CMK (cell line): Measurements from ENCODE around the gene CD6.

Experiments
- DNase-seq: peaks from one replicate; pipeline ENCODE4 v3.0.0-alpha.2; 2010; ENCODE audit warnings: low read depth

The CD6 gene

DNA sequence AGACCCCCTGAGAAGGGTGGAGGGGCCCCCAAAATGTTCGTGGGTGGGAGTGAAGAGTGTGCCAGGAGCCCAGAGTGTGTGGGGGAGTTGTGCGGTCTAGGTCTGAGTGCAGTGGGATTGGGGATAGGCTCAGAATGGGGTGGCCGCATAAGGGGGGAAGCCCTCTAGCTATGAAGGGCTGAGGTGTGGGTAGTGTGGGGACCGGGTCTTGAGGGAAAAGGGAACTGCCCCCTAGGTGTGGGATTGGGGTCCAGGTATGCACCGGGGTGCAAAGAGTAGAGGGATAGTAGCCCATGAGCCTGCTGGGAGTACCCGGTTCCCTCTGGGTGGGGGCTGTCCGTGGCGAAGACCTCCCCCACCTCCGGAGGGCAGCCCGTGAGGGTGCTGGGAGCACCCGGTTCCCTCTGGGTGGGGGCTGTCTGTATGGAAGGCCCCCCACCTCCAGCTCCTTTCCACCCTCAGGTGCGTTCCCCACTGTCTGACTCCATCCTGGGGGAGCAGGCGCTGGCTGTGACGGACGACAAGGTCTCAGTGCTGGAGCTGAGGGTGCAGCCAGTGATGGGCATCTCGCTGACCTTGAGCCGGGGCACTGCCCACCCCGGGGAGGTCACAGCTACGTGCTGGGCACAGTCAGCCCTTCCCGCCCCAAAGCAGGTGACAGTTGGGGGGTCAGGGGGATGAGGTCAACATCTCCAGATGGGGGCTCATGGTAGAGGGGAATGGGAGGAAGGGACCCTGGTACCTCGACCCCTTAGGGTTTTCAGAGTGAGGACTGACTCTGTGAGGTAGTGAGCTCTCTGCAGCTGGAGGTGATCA, 36.5 kb upstream of the CD6 start:
- DNase-seq = no peak

DNA sequence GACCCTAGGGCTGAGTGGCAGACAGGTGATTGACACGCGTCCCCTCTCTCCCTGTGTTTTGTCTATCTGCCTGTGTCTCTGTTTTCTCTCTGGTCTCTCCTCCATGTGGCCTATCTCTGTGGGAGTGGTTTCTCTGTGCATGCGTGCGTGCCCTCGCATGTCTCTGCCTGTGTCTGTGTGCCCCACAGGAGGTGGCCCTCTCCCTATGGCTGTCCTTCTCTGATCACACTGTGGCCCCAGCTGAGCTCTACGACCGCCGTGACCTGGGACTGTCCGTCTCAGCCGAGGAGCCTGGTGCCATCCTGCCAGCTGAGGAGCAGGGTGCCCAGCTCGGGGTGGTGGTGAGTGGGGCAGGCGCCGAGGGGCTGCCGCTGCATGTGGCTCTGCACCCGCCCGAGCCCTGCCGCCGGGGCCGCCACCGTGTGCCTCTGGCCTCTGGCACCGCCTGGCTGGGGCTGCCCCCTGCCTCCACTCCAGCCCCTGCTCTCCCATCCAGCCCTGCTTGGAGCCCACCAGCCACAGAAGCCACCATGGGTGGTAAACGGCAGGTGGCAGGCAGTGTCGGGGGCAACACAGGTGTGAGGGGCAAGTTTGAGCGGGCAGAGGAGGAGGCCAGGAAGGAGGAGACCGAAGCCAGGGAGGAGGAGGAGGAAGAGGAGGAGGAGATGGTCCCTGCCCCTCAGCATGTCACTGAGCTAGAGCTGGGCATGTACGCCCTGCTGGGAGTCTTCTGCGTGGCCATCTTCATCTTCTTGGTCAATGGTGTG, 35.6 kb upstream of the CD6 start:
- DNase-seq = no peak

DNA sequence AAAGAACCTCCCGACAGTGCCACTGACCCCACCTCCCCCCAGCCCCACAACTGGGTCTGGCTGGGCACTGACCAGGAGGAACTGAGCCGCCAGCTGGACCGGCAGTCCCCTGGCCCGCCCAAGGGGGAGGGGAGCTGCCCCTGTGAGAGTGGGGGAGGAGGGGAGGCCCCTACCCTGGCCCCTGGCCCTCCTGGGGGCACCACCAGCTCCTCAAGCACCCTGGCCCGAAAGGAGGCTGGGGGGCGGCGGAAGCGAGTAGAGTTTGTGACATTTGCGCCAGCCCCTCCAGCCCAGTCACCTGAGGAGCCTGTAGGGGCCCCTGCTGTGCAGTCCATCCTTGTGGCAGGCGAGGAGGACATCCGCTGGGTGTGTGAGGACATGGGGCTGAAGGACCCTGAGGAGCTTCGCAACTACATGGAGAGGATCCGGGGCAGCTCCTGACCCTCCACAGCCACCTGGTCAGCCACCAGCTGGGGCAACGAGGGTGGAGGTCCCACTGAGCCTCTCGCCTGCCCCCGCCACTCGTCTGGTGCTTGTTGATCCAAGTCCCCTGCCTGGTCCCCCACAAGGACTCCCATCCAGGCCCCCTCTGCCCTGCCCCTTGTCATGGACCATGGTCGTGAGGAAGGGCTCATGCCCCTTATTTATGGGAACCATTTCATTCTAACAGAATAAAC, 34.9 kb upstream of the CD6 start:
- no peak for DNase-seq

DNA sequence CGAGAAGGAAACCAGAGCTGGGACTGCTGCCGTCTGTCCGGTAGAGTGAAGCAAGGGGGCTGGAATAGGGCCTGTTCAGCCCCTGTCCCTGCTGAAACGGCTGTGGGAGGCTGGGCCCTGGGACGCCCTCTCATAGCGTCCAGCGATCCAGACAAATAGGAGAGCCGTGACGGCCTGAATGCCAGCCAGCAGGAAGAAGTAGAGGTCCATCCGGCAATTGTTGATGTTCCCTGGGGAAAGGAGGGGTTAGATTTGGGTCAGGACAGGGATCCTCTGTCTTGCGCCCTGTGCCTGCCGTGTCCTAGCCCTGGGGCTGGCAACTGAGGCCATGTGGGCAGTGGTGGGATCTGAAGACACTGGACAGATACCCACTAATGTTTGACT, 34.3 kb upstream of the CD6 start:
- DNase-seq = no peak

DNA sequence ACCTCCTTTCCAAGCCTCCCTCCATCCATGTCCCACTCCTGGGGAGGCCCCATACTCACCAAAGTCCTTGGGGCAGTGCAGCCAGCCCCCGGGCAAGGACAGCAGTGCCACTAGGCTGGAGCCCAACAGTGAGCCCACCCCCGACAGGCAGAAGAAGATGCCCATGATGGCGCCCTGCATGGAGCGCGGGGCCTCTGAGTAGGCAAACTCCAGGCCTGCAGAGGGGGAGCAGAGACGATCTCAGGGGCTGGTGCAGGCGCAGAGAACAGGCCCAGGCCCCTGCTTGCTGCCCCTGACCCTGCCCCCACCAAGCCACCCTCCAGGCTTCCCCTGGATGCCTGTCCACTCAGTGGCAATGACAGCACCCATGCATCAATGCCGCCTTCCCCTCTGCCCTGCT, 33.7 kb upstream of the CD6 start:
- no peak for DNase-seq

DNA sequence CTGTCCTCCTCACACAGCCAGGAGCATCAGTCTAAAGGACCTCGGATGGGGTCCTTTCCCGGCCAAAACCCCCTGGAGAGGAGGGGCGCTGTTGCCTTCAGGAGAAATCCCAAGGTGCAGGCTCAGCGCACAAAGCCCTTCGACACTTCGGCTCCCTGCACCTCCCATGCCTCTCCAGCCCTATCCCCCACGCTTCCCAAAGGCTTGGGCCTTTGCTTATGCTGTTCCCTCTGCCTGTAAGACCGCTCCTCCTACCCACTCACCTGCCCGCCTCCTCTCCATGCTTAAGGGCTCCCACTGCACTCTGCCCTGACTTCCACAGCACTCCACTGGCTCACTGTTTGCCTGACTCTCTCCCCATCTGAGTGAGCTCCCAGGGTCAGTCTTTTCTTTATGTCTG, 33.0 kb upstream of the CD6 start:
- DNase-seq = no peak

DNA sequence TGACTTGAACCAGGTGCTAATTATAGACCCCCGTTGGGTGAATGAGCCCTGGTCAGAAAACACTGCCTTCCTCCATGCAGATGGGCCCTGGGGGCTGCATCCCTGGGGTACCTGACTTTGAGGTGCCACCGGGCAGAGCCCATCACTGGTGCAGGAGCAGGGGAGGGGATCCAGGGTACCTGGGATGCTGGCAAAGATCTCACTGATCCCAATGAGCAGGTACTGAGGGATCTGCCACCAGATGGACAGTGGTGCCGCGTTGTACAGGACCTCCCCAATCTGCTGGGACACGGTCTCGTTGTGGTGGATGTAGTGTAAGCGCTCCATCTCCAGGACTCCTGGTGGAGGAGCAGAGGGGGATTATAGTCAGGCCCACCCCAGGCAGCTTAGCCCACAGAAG, 32.2 kb upstream of the CD6 start:
- DNase-seq = no peak

DNA sequence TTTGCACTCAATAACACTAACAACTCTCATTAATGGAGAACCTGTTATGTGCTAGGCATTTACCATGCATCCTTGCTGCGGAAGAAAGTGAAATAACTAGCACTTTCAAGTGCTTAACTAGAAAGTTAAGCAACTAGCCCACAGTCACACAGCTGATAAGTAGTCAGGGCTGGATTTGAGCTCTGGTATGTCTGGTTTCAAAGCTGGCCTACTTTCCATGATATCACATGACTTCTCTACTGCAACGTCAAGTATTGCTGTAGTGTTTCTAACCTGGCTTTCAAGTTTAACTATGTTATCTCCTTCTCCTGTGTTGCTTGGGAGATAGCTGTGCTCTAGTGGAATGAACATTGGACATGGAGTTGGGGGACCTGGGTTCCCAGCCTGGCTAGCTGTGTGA, 31.6 kb upstream of the CD6 start:
- DNase-seq = no peak

DNA sequence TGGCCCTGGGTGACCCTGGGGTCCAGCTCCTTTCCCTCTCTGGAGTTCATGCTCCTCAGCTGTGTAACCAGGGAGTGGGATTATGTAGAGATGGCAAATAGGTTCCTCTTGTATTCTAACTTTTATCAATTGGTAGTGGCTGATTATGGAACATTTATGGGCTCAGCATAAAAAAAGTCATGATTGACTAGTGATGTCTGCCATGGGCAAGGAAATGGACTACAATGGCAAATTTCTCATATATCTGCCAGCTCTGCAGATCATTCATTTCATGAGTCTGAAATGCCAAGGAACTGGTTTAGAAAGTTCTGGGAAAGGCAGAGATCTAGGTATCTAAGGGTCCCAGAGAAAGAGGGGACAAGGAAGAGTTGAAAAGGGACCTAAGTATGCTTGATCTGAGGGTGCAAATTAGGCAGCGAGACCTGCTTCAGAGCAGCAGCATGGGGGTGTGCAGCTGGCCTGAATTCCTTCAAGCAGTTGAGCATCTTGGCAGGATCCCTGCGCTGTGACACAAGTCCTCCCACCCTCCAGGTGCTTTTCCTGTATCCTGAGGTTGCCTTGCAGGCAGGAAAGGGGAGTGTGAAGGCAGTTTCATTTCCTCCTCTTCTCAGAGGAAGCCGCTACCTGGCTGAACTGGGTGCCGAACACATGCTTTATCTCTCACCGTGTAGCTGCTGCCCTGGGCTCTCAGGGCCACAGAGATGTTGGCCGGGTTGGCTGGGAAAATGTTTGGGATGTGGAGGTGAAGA, 29.9 kb upstream of the CD6 start:
- no peak for DNase-seq

DNA sequence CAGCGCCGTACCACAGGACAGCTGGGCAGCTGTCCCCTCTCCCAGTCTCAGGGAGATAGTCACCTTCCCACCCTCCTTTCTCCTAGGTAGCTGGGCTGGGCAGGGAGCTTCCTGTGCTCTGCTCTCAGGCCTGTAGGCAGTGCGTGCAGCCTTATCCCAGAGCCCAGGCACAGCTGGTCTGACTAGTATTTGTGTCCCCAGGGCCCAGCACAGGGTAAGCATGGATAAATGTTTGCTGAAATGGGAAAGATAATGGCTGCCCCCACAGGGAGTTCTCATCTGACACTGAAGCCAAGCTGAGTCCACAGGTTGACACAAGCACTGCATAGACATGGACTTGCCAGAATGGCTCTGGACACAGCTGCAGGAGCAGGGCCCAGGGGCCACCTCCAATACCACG, 29.3 kb upstream of the CD6 start:
- no peak for DNase-seq

DNA sequence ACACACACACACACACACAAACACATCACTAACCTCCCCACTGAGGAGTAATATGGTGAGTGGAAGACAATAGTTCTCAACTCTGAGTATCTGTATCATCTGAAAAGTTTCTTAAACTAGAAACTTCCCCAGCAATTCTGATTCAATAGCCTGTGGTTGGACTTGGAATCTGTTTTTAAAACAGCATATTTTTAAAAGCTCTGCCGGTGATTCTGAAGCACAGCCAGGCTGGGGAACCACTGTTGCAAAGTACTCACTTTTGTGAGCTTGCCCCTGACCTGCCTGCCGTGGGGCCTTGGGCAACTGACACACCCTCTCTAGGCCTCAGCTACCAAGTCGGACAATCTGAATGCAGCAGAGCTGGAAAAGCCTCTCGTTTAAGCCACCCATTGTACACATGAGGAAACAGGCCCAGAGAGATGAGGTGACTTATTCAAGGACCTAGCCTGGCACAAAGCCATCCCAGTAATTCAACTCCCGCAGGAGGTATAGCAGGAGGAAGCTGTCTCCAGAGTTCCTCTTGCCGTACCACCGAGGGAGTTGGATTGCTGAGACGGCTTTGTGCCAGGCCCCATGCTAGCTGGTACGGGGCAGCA, 28.4 kb upstream of the CD6 start:
- DNase-seq = no peak

DNA sequence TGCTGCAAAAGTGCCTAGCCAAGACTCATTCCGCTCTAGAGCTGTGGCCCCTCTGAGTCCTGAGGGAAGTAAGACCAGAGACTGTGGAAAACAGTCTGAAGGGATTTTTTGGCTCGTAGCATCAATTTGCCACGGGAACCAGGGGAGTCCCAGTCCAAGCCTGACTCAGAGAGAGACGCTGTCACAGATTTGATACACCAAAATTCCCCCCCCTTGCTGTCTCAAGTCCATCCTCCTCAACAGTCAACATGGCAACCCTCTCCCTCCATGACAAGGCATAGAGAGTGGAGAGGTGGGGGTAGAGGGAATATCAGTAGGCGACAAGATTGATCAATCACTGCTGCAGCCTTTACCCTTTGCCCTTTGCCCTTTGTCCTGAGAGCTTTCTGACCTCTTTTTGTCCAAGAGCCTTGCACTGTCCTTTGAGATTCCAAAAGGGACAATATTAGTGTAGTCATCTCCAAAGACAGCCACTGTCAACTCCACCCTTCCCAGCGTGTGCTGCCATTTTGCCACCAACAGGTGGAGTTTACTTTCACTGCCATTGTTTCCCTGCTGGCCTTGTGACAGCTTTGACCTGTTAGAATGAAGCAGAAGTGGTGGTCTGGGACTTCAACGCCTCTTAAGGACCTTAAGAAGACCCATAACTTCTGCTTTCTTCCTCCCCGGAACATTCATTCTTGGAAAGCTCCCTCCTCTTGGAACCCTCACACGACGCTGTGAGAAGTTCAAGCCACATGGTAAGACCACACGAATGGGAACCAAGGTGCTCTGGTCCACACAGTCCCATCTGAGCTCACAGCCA, 26.8 kb upstream of the CD6 start:
- DNase-seq = no peak

DNA sequence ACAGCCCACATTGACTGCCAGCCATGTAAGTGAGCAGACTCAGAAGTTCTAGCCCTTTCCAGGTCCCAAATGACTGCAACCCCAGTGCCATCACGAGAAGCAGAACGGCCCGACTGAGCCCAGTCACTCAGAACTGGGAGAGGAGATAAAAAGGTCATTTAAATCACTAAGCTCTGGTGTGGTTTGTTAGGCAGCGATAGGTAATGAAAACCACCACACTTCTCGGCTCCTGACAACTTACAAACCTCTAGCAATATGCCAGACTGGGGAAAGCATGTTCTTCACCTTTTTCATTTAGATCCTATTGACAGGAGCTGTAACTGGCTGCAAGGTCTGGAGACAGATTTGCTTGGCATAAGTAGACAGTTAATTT, 26.2 kb upstream of the CD6 start:
- DNase-seq = no peak

DNA sequence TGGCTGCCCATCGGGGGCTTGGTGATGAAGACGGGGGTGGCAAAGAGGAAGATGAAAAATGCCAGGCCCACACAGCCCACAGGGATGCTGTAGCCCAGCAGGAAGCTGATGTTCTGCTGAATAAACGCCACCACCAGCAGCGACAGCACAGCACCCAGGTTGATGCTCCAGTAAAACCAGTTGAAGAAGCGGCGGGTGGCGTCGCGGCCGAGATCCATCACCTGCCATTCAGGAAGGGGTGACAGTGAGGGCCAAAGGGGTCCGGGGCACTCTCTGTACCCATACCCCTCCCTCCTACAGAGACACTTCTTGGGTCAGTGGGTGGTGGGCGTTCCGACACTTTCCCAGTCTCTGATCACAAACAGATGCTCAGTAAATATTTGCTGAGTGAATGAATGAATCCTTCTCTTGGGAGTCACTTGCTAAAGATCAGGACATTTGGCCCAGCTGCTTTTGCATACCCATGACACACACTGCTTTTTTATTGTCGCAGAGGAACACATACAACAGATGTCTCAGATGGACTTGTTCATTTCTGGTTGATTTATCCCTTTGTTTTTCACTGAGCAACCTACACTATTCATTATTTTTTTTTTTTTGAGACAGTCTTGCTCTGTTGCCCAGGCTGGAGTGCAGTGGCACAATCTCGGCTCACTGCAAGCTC, 24.7 kb upstream of the CD6 start:
- DNase-seq = no peak

DNA sequence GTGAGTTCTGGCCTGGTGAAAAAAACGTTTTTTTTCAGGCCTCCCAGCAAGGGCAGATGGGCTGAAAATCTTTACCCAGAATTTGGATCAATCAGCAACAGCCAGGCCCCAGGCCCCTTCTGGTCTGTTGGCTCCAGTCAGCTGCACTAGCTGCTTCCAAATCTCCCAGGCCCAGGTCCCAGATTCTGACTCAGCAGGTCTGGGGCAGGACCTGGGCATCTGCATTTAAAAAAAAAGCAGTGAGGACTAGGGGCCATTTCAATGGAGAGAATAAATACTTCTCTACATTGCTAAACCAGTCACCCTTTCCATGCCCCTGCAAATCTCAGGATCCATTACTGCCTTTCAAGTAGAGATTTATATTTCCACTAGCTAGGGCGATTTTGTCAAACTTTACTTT, 23.8 kb upstream of the CD6 start:
- DNase-seq = no peak

DNA sequence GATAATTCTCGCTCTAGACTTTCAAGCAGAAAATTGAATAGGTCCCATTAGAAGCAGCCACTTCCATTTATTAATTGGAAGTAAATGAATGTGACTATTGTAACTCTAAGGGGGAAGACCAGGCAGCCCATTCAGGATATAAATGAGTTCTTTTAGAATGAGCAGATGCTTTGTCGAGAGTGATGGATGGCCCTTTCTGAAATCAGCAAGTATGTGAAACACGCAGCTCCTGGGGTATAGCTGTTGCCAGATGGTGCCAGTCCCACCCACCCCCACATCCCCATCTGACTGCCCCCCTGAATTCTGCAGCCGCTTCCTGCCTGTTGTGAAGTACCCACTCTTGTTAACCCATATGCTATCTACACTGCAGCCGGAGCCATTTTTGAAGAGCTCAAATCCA, 23.2 kb upstream of the CD6 start:
- no peak for DNase-seq

DNA sequence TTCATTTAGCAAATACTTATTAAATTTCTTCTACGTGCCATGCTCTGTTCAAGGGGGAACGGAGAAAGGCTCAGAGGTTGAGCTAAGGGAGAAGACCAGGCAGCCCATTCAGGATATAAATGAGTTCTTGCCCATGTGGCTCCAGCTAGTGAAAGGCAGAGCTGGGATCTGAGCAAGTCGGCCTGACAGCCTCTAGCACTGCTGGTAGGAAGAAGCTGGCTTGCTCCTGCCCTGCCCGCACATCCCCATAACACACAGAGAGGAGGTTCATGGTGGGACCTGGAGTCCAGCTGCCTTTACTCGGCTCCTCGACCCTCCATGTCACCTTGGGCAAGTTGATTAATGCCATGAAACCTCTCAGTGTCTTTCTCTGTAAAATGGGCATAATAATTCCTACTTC, 21.5 kb upstream of the CD6 start:
- DNase-seq = no peak

DNA sequence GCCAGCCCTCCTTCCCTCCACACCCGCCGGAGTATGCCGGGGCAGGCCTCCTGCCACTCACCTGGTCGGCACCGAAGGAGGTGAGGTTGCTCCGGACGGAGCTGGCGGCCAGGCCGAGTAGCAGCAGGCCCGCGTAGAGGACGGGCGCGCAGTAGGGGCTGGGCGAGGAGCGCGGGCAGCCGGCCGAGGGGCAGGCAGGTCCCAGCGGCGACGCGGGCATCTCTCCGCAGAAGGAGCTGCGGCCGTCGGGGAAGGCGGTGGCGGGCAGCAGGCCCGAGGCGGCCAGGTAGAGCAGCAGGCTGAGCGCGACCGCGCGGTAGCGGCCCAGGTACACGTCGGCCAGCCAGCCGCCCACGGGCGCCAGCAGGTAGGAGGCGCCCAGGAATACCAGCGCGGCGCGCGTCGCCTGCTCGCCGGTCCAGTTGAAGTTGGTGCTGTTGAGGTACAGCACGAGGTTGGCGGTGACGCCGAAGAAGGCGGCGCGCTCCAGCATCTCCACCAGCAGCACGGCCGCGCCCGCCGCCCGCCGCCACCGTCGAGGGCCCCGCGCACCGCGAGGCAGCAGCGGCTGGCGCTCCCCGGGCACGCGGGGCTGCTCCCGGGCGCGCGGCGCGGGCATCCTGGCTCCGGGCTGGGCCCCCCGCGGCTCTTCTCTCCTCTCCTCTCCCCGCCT, 20.4 kb upstream of the CD6 start:
- no peak for DNase-seq

DNA sequence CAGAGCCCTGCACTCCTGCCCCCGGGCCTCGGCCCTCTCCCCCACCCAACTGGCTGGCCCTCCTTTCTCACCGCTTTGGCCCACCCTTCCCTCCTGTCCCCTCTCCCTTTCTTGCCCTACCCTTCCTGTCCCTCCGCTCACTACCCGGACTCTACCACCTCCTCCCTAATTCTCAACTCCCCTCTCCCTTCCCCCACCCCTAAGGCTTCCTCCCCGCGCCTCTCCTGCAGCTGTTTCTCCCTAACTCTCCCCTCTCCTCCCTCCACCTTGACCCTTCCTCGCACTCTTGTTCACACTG, 19.9 kb upstream of the CD6 start:
- no peak for DNase-seq
